ENCODE measurements around the gene MOB4.
"Not testable (repeated sequence)": the region's sequence is repeated elsewhere in the genome, so short reads cannot be mapped to it uniquely, and the experiment has no call there.

Gene MOB4

DNA sequence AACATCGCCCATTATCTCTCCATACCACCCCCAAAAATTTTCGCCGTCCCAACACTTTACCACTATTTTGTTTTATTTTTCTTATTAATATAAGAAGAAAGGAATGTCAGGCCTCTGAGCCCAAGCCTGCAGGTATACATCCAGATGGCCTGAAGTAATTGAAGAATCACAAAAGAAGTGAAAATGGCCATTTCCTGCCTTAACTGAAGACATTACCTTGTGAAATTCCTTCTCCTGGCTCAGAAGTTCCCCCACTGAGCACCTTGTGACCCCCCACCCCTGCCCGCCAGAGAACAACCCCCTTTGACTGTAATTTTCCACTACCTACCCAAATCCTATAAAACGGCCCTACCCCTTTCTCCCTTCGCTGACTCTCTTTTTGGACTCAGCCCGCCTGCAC, 71.4 kb downstream of the MOB4 start:
- not testable (repeated sequence) for H3K9ac ChIP-seq (ENCODE audit: low read length)

DNA sequence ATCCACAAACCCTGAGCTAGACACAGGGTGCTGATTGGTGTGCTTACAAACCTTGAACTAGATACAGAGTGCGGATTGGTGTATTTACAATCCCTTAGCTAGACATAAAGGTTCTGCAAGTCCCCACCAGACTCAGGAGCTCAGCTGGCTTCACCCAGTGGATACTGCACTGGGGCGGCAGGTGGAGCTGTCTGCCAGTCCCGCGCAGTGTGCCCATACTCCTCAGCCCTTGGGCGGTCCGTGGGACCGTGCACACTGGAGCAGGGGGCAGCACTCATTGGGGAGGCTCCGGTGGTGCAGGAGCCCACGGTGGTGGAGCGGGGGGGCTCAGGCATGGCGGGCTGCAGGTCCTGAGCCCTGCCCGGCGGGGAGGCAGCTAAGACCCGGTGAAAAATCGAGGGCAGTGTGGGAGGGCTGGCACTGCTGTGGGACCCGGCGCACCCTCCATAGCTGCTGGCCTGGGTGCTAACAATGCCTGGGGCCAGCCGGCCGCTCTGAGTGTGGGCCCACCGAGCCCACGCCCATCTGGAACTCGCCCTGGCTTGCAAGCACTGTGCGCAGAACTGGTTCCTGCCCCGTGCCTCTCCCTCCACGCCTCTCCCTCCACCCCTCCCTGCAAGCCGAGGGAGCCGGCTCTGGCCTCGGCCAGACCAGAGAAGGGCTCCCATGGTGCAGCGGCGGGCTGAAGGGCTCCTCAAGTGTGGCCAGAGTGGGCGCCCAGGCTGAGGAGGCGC, 75.6 kb downstream of the MOB4 start:
- no peak overlapping the region for H3K4me2 ChIP-seq (ENCODE audit: low read length)
- no peak for TF ChIP-seq EZH2 (IDR thresholded peaks at IDR 0.05; ENCODE audit: borderline replicate concordance, low read length)
- TF ChIP-seq, protein P1, sequence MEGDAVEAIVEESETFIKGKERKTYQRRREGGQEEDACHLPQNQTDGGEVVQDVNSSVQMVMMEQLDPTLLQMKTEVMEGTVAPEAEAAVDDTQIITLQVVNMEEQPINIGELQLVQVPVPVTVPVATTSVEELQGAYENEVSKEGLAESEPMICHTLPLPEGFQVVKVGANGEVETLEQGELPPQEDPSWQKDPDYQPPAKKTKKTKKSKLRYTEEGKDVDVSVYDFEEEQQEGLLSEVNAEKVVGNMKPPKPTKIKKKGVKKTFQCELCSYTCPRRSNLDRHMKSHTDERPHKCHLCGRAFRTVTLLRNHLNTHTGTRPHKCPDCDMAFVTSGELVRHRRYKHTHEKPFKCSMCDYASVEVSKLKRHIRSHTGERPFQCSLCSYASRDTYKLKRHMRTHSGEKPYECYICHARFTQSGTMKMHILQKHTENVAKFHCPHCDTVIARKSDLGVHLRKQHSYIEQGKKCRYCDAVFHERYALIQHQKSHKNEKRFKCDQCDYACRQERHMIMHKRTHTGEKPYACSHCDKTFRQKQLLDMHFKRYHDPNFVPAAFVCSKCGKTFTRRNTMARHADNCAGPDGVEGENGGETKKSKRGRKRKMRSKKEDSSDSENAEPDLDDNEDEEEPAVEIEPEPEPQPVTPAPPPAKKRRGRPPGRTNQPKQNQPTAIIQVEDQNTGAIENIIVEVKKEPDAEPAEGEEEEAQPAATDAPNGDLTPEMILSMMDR (IDR thresholded peaks at IDR 0.05; ENCODE audit: low read length): no peak
- H3K36me3 ChIP-seq (ENCODE audit: insufficient read depth, low read length): no peaks in the 10 kb centered on the region
- no peaks in the 10 kb centered on the region for H3F3A ChIP-seq (ENCODE audit: insufficient read depth, low read length)
- no peaks in the 10 kb centered on the region for H3K4me1 ChIP-seq (ENCODE audit: insufficient read depth, low read length, severe bottlenecking)
- no peaks in the 10 kb centered on the region for H3K27me3 ChIP-seq (ENCODE audit: insufficient read depth, low read length)
- no peak overlapping the region for H3K4me3 ChIP-seq (ENCODE audit: low read depth, low read length, poor library complexity, severe bottlenecking)
- no peak overlapping the region for H2AFZ ChIP-seq (ENCODE audit: low read length)
- no peaks in the 10 kb centered on the region for H3K79me2 ChIP-seq (ENCODE audit: insufficient read depth, low read length)
- H3K9me2 ChIP-seq (ENCODE audit: low read depth, low read length): no peaks in the 10 kb centered on the region
- no peaks in the 10 kb centered on the region for H4K20me1 ChIP-seq (ENCODE audit: insufficient read depth, low read length)
- no peak overlapping the region for H3K27ac ChIP-seq (ENCODE audit: low read depth, low read length, poor library complexity, severe bottlenecking)
- no peak overlapping the region for H3K9ac ChIP-seq (ENCODE audit: low read length)
- no peaks in the 10 kb centered on the region for H3K9me3 ChIP-seq (ENCODE audit: low read length)

More for the DNA sequence above, 71.4 kb downstream of the MOB4 start:
- not testable (repeated sequence) for H3K4me1 ChIP-seq (ENCODE audit: insufficient read depth, low read length, severe bottlenecking); H3K4me3 ChIP-seq (ENCODE audit: low read depth, low read length, poor library complexity, severe bottlenecking); H4K20me1 ChIP-seq (ENCODE audit: insufficient read depth, low read length); H3K27me3 ChIP-seq (ENCODE audit: insufficient read depth, low read length); H3K4me2 ChIP-seq (ENCODE audit: low read length); H3K9me2 ChIP-seq (ENCODE audit: low read depth, low read length); H3K79me2 ChIP-seq (ENCODE audit: insufficient read depth, low read length); H3K36me3 ChIP-seq (ENCODE audit: insufficient read depth, low read length); H3F3A ChIP-seq (ENCODE audit: insufficient read depth, low read length); H3K27ac ChIP-seq (ENCODE audit: low read depth, low read length, poor library complexity, severe bottlenecking); H3K9me3 ChIP-seq (ENCODE audit: low read length); H2AFZ ChIP-seq (ENCODE audit: low read length)

DNA sequence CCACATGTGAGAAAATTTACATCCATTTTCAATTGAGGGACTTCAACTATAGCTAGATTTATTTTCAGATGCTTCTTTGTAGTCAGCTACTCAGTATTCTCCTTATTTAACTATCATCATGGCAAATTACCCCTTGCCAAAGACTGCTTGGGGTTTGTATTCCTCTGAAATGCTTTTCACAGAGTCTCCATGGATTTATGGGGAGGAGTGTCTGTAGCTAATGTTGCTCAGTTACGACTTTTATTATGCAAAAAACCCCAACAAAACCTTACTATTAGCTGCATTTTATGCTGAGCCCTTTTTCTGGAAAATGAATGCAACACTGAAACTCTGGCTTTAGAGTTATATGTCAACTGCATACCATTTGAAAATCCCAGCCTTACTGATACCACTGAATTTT, 80.9 kb downstream of the MOB4 start:
- Histone ChIP-seq H2AFZ (ENCODE audit: low read length) (no peak overlapping the region), H3F3A (ENCODE audit: insufficient read depth, low read length) (no peaks in the 10 kb centered on the region), H3K27ac (ENCODE audit: low read depth, low read length, poor library complexity, severe bottlenecking) (no peak overlapping the region), H3K4me3 (ENCODE audit: low read depth, low read length, poor library complexity, severe bottlenecking) (no peak overlapping the region), H3K27me3 (ENCODE audit: insufficient read depth, low read length) (no peaks in the 10 kb centered on the region), H4K20me1 (ENCODE audit: insufficient read depth, low read length) (no peaks in the 10 kb centered on the region), H3K4me2 (ENCODE audit: low read length) (no peak overlapping the region), H3K4me1 (ENCODE audit: insufficient read depth, low read length, severe bottlenecking) (peaks cover 5% of the 10 kb centered on the region), H3K36me3 (ENCODE audit: insufficient read depth, low read length) (no peaks in the 10 kb centered on the region), H3K79me2 (ENCODE audit: insufficient read depth, low read length) (no peaks in the 10 kb centered on the region), H3K9me3 (ENCODE audit: low read length) (no peaks in the 10 kb centered on the region), H3K9me2 (ENCODE audit: low read depth, low read length) (no peaks in the 10 kb centered on the region), H3K9ac (ENCODE audit: low read length) (no peak overlapping the region)
- TF ChIP-seq, protein P1 (IDR thresholded peaks at IDR 0.05; ENCODE audit: low read length): no peak
- TF ChIP-seq EZH2 (IDR thresholded peaks at IDR 0.05; ENCODE audit: borderline replicate concordance, low read length): no peak

DNA sequence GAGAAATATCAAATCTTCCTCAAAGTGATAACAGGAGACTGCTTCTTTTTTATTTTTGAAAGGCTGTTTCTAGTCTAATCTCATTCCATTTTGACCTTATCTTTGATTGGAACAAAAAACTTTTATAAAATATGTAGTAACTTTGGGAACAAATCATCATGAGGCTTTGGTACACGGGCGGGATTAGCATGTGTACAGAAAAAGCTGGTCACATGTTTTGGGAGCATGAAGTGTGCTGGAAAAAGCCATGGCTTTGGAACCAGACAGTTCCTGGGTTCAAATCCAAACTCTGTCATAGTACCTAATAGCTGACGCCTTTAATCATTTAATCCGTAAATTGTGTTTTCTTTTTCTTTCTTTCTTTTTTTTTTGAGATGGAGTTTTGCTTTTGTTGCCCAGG, 81.3 kb downstream of the MOB4 start:
- Histone ChIP-seq H3K27me3 (ENCODE audit: insufficient read depth, low read length) (no peaks in the 10 kb centered on the region), H3K4me3 (ENCODE audit: low read depth, low read length, poor library complexity, severe bottlenecking) (no peak overlapping the region), H3F3A (ENCODE audit: insufficient read depth, low read length) (no peaks in the 10 kb centered on the region), H3K79me2 (ENCODE audit: insufficient read depth, low read length) (no peaks in the 10 kb centered on the region), H3K4me2 (ENCODE audit: low read length) (no peak overlapping the region), H4K20me1 (ENCODE audit: insufficient read depth, low read length) (no peaks in the 10 kb centered on the region), H3K9me2 (ENCODE audit: low read depth, low read length) (no peaks in the 10 kb centered on the region), H3K27ac (ENCODE audit: low read depth, low read length, poor library complexity, severe bottlenecking) (no peak overlapping the region), H3K9me3 (ENCODE audit: low read length) (no peaks in the 10 kb centered on the region), H3K4me1 (ENCODE audit: insufficient read depth, low read length, severe bottlenecking) (peaks cover 5% of the 10 kb centered on the region), H2AFZ (ENCODE audit: low read length) (no peak overlapping the region), H3K36me3 (ENCODE audit: insufficient read depth, low read length) (no peaks in the 10 kb centered on the region), H3K9ac (ENCODE audit: low read length) (no peak overlapping the region)
- TF ChIP-seq, protein P1 (IDR thresholded peaks at IDR 0.05; ENCODE audit: low read length): no peak
- no peak for TF ChIP-seq EZH2 (IDR thresholded peaks at IDR 0.05; ENCODE audit: borderline replicate concordance, low read length)
